ENCODE results near the gene CD247. TPM values are rescaled to one million over a fixed set of nuclear protein-coding genes. Genes with fewer than 3 reads are reported as not detected.

Gene CD247
- total RNA-seq, 1 experiment from 2014 or later = 0.44 TPM

- no peaks in the 10 kb centered on the region for H3K9me3 ChIP-seq (ENCODE audit: control insufficient read depth, insufficient read depth, low read depth, low read length)
- no peaks in the 10 kb centered on the region for H3K27me3 ChIP-seq (ENCODE audit: control insufficient read depth, insufficient read depth, low read length)
- H3K27ac ChIP-seq (ENCODE audit: low read length) = no peak overlapping the region
- intact Hi-C loops (cut with micrococcal nuclease; ENCODE audit: unreplicated experiment) = loop anchor here (1.0 to 5.0 kb wide), 2 partner anchors 175 to 376 kb away; no protein-coding TSS in a partner anchor
- TF ChIP-seq SIN3A (IDR thresholded peaks at IDR 0.05; ENCODE audit: borderline replicate concordance, insufficient read depth, low read depth, low read length) (no peak), POLR2AphosphoS5 (IDR thresholded peaks at IDR 0.05; ENCODE audit: low read depth, low read length) (no peak)
- in situ Hi-C loops (cut with HindIII; ENCODE audit: low pct_unique_long_range_greater_than_20kb, low sequenced_read_pairs) = no loop called here
- H3K36me3 ChIP-seq (ENCODE audit: control insufficient read depth, insufficient read depth, low read length) = no peaks in the 10 kb centered on the region
- H3K4me3 ChIP-seq (ENCODE audit: low read depth in 2 of 2, low read length in 2 of 2) = no peak overlapping the region
- ChIA-PET CTCF (no interaction called here), POLR2A (no interaction called here)
- ATAC-seq (no peak), DNase-seq (ENCODE audit: low read depth, low spot score) (no peak)
- BruUV-seq (replicated peaks) = no TSS peak
- H3K4me1 ChIP-seq (ENCODE audit: control insufficient read depth, insufficient read depth, low read length) = no peaks in the 10 kb centered on the region
These were observed 75.3 kb downstream of the CD247 start for GRCh38 chr1:167442854-167443565.

DNA sequence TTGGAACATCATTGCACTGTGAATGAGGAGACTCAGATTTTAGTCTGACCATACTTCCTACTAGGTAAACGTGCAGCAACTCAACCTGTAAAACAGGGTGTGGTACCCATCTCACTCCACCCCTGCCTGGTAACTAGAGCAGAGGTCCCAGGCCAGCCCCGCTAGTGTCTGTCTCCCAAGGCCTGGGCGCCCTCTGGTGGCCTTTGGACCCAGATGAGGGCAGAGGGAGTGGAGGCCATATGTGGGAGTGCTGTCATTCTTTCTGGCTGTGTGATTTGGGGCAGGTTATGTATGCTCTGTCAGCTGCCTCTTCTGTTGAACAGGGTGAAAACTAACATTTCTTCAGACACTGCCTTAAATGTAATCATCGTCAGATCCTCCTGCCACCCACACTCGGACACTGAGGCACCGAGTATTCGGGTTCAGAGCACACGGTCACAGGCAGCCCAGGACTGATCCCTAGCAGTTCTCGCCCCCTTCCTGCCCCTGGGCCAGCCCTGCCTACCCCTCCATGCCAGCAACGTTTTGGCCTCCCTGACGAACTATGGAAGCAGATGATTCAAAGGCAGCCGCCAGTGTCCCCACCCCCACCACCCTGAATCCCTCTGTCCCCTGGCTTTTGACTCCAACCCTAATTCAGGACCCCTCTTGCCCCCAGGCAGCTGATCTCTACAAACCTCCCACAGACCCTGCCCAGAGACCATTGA, 76.0 kb downstream of the CD247 start:
- Histone ChIP-seq H3K9me3 (ENCODE audit: control insufficient read depth, insufficient read depth, low read depth, low read length) (no peaks in the 10 kb centered on the region), H3K36me3 (ENCODE audit: control insufficient read depth, insufficient read depth, low read length) (no peaks in the 10 kb centered on the region), H3K27me3 (ENCODE audit: control insufficient read depth, insufficient read depth, low read length) (no peaks in the 10 kb centered on the region), H3K27ac (ENCODE audit: low read length) (no peak overlapping the region), H3K4me1 (ENCODE audit: control insufficient read depth, insufficient read depth, low read length) (no peaks in the 10 kb centered on the region), H3K4me3 (ENCODE audit: low read depth in 2 of 2, low read length in 2 of 2) (no peak overlapping the region)
- DNase-seq (ENCODE audit: low read depth, low spot score) = peak; percentile 39
- TF ChIP-seq, protein P1, sequence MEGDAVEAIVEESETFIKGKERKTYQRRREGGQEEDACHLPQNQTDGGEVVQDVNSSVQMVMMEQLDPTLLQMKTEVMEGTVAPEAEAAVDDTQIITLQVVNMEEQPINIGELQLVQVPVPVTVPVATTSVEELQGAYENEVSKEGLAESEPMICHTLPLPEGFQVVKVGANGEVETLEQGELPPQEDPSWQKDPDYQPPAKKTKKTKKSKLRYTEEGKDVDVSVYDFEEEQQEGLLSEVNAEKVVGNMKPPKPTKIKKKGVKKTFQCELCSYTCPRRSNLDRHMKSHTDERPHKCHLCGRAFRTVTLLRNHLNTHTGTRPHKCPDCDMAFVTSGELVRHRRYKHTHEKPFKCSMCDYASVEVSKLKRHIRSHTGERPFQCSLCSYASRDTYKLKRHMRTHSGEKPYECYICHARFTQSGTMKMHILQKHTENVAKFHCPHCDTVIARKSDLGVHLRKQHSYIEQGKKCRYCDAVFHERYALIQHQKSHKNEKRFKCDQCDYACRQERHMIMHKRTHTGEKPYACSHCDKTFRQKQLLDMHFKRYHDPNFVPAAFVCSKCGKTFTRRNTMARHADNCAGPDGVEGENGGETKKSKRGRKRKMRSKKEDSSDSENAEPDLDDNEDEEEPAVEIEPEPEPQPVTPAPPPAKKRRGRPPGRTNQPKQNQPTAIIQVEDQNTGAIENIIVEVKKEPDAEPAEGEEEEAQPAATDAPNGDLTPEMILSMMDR (IDR thresholded peaks at IDR 0.05) = peak; percentile 93
- TF ChIP-seq POLR2AphosphoS5 (IDR thresholded peaks at IDR 0.05; ENCODE audit: low read depth, low read length) (no peak), REST (IDR thresholded peaks at IDR 0.05; ENCODE audit: insufficient read depth in 1 of 2, low read depth in 2 of 2, low read length in 1 of 2) (no peak)
- ChIA-PET POLR2A (no interaction called here), CTCF (no interaction called here)
- no TSS peak for BruUV-seq (replicated peaks)
- ATAC-seq = peak; percentile 94
- in situ Hi-C loops (cut with HindIII; ENCODE audit: low pct_unique_long_range_greater_than_20kb, low sequenced_read_pairs) (no loop called here), intact Hi-C loops (cut with micrococcal nuclease; ENCODE audit: unreplicated experiment) (loop anchor here (1.0 to 5.0 kb wide), 2 partner anchors 174 to 375 kb away; no protein-coding TSS in a partner anchor)

- Histone ChIP-seq H3K27ac (ENCODE audit: low read length) (no peak overlapping the region), H3K27me3 (ENCODE audit: control insufficient read depth, insufficient read depth, low read length) (no peaks in the 10 kb centered on the region), H3K9me3 (ENCODE audit: control insufficient read depth, insufficient read depth, low read depth, low read length) (no peaks in the 10 kb centered on the region), H3K4me1 (ENCODE audit: control insufficient read depth, insufficient read depth, low read length) (no peaks in the 10 kb centered on the region), H3K36me3 (ENCODE audit: control insufficient read depth, insufficient read depth, low read length) (no peaks in the 10 kb centered on the region), H3K4me3 (ENCODE audit: low read depth in 2 of 2, low read length in 2 of 2) (no peak overlapping the region)
- ChIA-PET CTCF (no interaction called here), POLR2A (no interaction called here)
- no peak for ATAC-seq
- in situ Hi-C loops (cut with HindIII; ENCODE audit: low pct_unique_long_range_greater_than_20kb, low sequenced_read_pairs) (no loop called here), intact Hi-C loops (cut with micrococcal nuclease; ENCODE audit: unreplicated experiment) (loop anchor here (5.0 kb wide), 1 partner anchor 374 kb away; no protein-coding TSS in a partner anchor)
- no peak for DNase-seq (ENCODE audit: low read depth, low spot score)
- TF ChIP-seq TCF7L2 (IDR thresholded peaks at IDR 0.05; ENCODE audit: low read depth, low read length) (no peak), REST (IDR thresholded peaks at IDR 0.05; ENCODE audit: insufficient read depth in 1 of 2, low read depth in 2 of 2, low read length in 1 of 2) (no peak), SIN3A (IDR thresholded peaks at IDR 0.05; ENCODE audit: borderline replicate concordance, insufficient read depth, low read depth, low read length) (no peak), POLR2AphosphoS5 (IDR thresholded peaks at IDR 0.05; ENCODE audit: low read depth, low read length) (no peak)
- TF ChIP-seq, protein P1 (IDR thresholded peaks at IDR 0.05) = no peak
- BruUV-seq (replicated peaks) = no TSS peak
These were observed 77.1 kb downstream of the CD247 start for GRCh38 chr1:167441222-167441621.

Measured in Panc1 (cell line).